ENCODE data around the gene DCLK1.
A peak's percentile ranks its signal among the peaks of the same experiment; 100 is the strongest.
"Not testable (repeated sequence)": the region's sequence is repeated elsewhere in the genome, so short reads cannot be mapped to it uniquely, and the experiment has no call there.

Gene DCLK1

GRCh38 chr13:36130552-36131221, 495 bp downstream of the DCLK1 start:
- peak in 1 of 2 experiments; percentile 34 for DNase-seq

- DNase-seq, result peak in 1 of 2 experiments; percentile 15
Observed at GRCh38 chr13:36130193-36130551, 1.0 kb downstream of the DCLK1 start.

- no peak for DNase-seq
Observed at GRCh38 chr13:36129539-36129938, 1.6 kb downstream of the DCLK1 start.

GRCh38 chr13:36126491-36126890, 4.7 kb downstream of the DCLK1 start:
- DNase-seq, result no peak

GRCh38 chr13:36125841-36126240, 5.3 kb downstream of the DCLK1 start:
- DNase-seq, result no peak

- no peak for DNase-seq
Observed at GRCh38 chr13:36124236-36124822, 6.9 kb downstream of the DCLK1 start.

GRCh38 chr13:36115306-36115705, 15.9 kb downstream of the DCLK1 start:
- no peak for DNase-seq

GRCh38 chr13:36114233-36114632, 16.9 kb downstream of the DCLK1 start:
- DNase-seq, result no peak

GRCh38 chr13:36108954-36109353, 22.2 kb downstream of the DCLK1 start:
- DNase-seq, result no peak

- no peak for DNase-seq
Observed at GRCh38 chr13:36108342-36108741, 22.8 kb downstream of the DCLK1 start.

GRCh38 chr13:36107521-36107920, 23.7 kb downstream of the DCLK1 start:
- no peak for DNase-seq

GRCh38 chr13:36105726-36106125, 25.5 kb downstream of the DCLK1 start:
- DNase-seq, result no peak

- DNase-seq, result no peak
Observed at GRCh38 chr13:36102721-36103120, 28.5 kb downstream of the DCLK1 start.

- DNase-seq, result not testable (repeated sequence)
Observed at GRCh38 chr13:36101907-36102306, 29.3 kb downstream of the DCLK1 start.

GRCh38 chr13:36101157-36101556, 30.0 kb downstream of the DCLK1 start:
- DNase-seq, result no peak

GRCh38 chr13:36098080-36098479, 33.1 kb downstream of the DCLK1 start:
- no peak for DNase-seq

- DNase-seq, result peak in 1 of 2 experiments; percentile 22
Observed at GRCh38 chr13:36096461-36097416, 34.4 kb downstream of the DCLK1 start.

GRCh38 chr13:36094478-36094877, 36.7 kb downstream of the DCLK1 start:
- DNase-seq, result no peak

- no peak for DNase-seq
Observed at GRCh38 chr13:36090592-36090991, 40.6 kb downstream of the DCLK1 start.

GRCh38 chr13:36089130-36089647, 42.0 kb downstream of the DCLK1 start:
- no peak for DNase-seq

- DNase-seq, result no peak
Observed at GRCh38 chr13:36088463-36088862, 42.7 kb downstream of the DCLK1 start.

- no peak for DNase-seq
Observed at GRCh38 chr13:36088001-36088400, 43.2 kb downstream of the DCLK1 start.

- DNase-seq, result no peak
Observed at GRCh38 chr13:36086117-36086516, 45.1 kb downstream of the DCLK1 start.

GRCh38 chr13:36084131-36084530, 47.1 kb downstream of the DCLK1 start:
- no peak for DNase-seq
